ENCODE data around the gene CCM2L.

CCM2L gene

DNA sequence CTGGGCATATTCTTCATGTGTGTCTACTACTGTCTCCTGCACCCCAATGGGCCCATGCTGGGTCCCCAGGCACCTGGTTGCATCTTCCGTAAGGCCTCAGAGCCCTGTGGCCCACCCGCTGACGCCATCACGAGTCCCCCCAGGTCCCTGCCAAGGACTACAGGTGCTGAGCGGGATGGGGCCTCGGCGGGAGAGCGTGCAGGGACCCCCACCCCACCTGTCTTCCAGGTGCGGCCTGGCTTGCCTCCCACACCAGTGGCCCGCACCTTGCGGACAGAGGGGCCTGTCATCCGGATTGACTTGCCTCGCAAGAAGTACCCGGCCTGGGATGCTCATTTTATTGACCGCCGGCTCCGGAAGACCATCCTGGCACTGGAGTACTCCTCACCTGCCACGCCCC is 13.2 kb upstream of the CCM2L start:
- H3K9ac ChIP-seq (ENCODE audit: low read depth, low read length): no peak overlapping the region
- WGBS: 97% methylated on average over 18 of the region's 18 CpGs
- no peaks in the 10 kb centered on the region; the same call in 1 of the 2 replicates for H3K4me1 ChIP-seq (ENCODE audit: insufficient read depth, low read length)
- H3K27me3 ChIP-seq (ENCODE audit: insufficient read depth, low read length): peaks cover 40% of the 10 kb centered on the region
- no peaks in the 10 kb centered on the region for H3K9me3 ChIP-seq (ENCODE audit: insufficient read depth, low read depth, low read length)
- no peak overlapping the region for H3K4me3 ChIP-seq (ENCODE audit: low read length)
- no peaks in the 10 kb centered on the region for H3K36me3 ChIP-seq (ENCODE audit: insufficient read depth, low read length)
- H3K27ac ChIP-seq (ENCODE audit: low read depth, low read length): no peak overlapping the region

DNA sequence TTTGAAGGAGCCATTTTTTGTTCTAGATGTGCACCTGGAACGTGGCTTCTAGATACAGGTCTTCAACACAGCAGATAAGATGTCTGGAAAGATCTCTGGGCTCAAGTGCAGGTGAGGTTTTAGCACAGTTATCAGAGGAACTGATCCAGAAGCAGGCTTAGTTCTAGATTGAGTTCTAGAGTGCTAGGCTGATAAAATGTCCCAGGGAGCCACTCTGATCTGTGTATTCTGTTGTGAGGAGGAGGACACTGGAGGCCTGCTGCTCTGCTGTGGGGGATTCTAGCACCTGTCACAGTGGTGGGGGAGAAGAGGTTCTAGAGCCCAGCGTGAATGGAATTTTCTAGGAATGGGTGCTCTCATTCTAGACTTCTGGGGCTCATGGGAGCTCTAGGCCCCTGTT is 12.0 kb upstream of the CCM2L start:
- Histone ChIP-seq H3K9me3 (ENCODE audit: insufficient read depth, low read depth, low read length) (no peaks in the 10 kb centered on the region), H3K27me3 (ENCODE audit: insufficient read depth, low read length) (peaks cover 27% of the 10 kb centered on the region), H3K27ac (ENCODE audit: low read depth, low read length) (no peak overlapping the region), H3K9ac (ENCODE audit: low read depth, low read length) (no peak overlapping the region), H3K4me1 (ENCODE audit: insufficient read depth, low read length) (no peaks in the 10 kb centered on the region; the same call in 1 of the 2 replicates), H3K4me3 (ENCODE audit: low read length) (no peak overlapping the region), H3K36me3 (ENCODE audit: insufficient read depth, low read length) (no peaks in the 10 kb centered on the region)
- 76% methylated on average over 2 of the region's 2 CpGs for WGBS

DNA sequence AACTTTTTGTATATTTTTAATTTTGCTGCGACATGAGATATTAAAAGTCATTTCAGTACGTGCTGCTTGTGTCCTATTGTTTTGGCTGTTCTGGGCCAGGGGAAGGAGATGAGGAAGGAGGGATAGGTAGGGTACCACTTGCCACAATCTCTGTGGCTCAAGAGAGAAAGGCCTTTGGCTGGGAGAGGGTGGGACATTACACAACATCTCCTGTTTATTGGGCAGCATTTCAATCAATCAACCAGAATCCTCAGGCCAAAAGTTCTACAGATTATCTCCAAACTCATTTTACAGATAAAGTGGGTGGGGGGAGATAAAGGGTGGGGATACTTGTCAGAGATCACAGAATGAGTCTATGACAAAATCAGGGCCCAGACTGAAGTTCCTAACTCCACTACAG is 6.9 kb upstream of the CCM2L start:
- WGBS: 85% methylated on average over 2 of the region's 2 CpGs
- Histone ChIP-seq H3K27ac (ENCODE audit: low read depth, low read length) (no peak overlapping the region), H3K4me3 (ENCODE audit: low read length) (no peak overlapping the region)

DNA sequence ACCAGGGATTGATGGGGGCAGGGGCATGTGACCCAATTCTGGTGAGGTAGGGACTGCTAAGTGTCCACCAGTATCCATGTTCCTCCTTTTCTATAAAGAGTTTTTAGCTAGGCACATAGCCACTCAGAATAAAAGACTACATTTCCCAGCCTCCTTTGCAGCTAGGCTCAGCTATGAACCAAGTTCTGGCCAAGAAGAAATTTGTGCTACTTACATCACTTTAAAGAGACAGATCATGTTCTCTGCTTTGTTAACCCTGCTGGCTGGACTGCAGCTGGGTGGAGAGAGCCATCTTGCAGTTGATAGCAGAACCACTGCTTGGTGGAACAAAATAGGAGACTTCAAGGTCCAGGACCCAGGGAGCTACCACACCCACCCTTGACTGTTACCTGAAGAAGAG is 5.3 kb upstream of the CCM2L start:
- H3K4me1 ChIP-seq (ENCODE audit: insufficient read depth, low read length): peaks cover 18% of the 10 kb centered on the region
- H3K4me3 ChIP-seq (ENCODE audit: low read length): no peak overlapping the region
- H3K27me3 ChIP-seq (ENCODE audit: insufficient read depth, low read length): no peaks in the 10 kb centered on the region
- no peaks in the 10 kb centered on the region for H3K9me3 ChIP-seq (ENCODE audit: insufficient read depth, low read depth, low read length)
- no peak overlapping the region for H3K27ac ChIP-seq (ENCODE audit: low read depth, low read length)
- no peaks in the 10 kb centered on the region for H3K36me3 ChIP-seq (ENCODE audit: insufficient read depth, low read length)
- H3K9ac ChIP-seq (ENCODE audit: low read depth, low read length): no peak overlapping the region

More for the DNA sequence above, 6.9 kb upstream of the CCM2L start:
- no peak overlapping the region for H3K9ac ChIP-seq (ENCODE audit: low read depth, low read length)
- H3K4me1 ChIP-seq (ENCODE audit: insufficient read depth, low read length): peaks cover 18% of the 10 kb centered on the region
- no peaks in the 10 kb centered on the region for H3K27me3 ChIP-seq (ENCODE audit: insufficient read depth, low read length)
- no peaks in the 10 kb centered on the region for H3K36me3 ChIP-seq (ENCODE audit: insufficient read depth, low read length)
- H3K9me3 ChIP-seq (ENCODE audit: insufficient read depth, low read depth, low read length): no peaks in the 10 kb centered on the region

DNA sequence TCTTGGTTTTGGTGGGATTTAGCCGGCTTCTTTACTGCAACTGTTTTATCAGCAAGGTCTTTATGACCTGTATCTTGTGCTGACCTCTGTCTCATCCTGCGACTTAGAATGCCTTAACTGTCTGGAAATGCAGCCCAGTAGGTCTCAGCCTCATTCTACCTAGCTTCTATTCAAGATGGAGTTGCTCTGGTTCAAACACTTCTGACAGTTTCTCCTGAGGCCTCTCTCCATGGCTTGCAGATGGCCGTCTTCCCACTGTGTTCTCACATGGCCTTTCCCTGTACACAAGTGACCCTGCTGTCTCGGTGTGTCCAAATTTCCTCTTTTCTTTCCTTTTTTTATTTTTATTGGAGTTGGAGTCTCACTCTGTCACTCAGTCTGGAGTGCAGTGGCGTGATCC is 4.2 kb upstream of the CCM2L start:
- Histone ChIP-seq H3K9me3 (ENCODE audit: insufficient read depth, low read depth, low read length) (no peaks in the 10 kb centered on the region), H3K4me1 (ENCODE audit: insufficient read depth, low read length) (peaks cover 24% of the 10 kb centered on the region), H3K36me3 (ENCODE audit: insufficient read depth, low read length) (no peaks in the 10 kb centered on the region), H3K27ac (ENCODE audit: low read depth, low read length) (no peak overlapping the region), H3K27me3 (ENCODE audit: insufficient read depth, low read length) (no peaks in the 10 kb centered on the region), H3K4me3 (ENCODE audit: low read length) (no peak overlapping the region), H3K9ac (ENCODE audit: low read depth, low read length) (no peak overlapping the region)
- 93% methylated on average over 5 of the region's 5 CpGs for WGBS

DNA sequence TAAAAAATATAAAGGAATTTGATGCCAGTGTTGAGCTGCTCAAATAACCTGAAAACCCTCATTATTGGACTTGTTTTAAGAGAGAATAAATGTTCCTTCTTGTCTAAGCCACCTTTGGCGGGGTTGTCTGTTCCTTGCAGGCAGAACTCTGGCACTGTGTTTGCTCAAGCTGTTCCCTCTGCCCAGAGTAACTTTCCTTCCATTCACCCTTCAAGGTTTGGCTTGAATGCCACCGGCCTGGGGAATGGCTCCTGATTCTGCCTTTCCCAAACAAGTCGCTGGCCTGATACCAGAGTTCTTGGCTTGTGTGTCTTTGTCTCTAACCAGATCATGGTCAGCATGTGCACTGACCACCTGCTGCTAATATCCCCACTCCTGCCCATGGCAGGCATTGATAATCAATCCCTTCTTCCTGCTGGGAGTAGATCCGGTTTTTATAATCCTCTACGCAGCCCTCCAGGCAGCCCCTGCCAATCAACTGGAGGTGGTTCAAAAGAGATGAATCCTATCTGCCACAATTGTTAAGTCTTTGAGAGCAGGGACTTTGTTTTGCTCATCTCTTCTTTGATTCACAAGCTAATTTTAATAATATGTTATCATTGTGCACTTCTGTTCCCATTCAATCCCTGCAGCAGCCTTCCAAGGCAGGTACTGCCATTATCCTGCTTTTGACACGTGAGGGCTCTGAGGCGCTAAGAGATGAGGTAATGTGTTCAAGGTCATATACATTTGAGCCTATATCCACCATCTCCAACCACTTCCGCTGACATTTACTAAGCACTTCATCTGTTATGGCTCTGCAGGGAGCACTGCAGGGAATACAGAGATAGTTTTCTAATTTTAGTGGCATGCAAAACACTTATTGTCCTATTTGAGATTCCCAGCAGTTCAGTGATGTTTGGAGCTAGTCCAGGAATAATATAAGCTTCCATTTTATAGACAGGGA is 3.1 kb upstream of the CCM2L start:
- Histone ChIP-seq H3K36me3 (ENCODE audit: insufficient read depth, low read length) (no peaks in the 10 kb centered on the region), H3K4me3 (ENCODE audit: low read length) (no peak overlapping the region), H3K27me3 (ENCODE audit: insufficient read depth, low read length) (no peaks in the 10 kb centered on the region), H3K27ac (ENCODE audit: low read depth, low read length) (peak overlapping the region; percentile 9; the same call in 1 of the 2 replicates), H3K9me3 (ENCODE audit: insufficient read depth, low read depth, low read length) (no peaks in the 10 kb centered on the region), H3K4me1 (ENCODE audit: insufficient read depth, low read length) (peaks cover 24% of the 10 kb centered on the region), H3K9ac (ENCODE audit: low read depth, low read length) (no peak overlapping the region)
- WGBS: 66% methylated on average over 8 of the region's 8 CpGs

DNA sequence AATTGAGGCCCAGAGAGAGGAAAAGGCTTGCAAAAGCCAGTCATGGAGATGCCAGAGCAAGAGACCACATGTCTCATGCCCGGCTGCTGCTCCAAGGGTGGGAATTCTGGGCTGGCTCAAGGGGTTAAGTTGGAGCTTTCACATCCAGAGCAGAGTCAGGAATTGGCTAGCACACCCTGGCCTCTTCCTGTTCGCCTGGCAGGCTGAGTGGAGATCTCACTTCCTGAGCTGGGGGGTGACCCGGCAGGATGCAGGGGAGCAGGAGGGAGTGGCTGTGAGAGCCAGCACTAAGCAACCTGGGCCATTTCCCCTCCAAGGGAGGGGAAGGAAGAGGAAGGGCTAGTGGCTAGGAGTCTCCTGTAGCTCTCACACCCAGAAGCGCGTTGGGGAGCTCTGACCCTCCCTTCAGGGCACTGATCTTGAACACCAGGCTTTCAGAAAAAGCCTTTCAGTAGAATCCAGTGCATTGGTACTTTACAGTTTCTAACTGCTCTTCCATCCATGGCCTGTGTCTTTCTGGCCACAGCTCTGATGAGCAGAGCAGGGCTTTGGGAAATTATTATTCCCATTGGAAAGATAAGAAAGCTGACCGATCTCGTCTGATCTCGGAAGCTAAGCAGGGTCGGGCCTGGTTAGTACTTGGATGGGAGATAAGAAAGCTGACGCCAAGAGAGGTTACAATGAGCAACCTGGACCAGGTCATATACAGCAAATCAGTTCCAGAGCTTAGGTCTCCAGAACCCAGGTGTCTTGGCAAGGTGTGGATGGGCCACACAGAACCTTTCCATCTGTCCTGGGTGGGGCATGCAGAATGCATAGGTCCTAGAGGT is 2.2 kb upstream of the CCM2L start:
- H3K36me3 ChIP-seq (ENCODE audit: insufficient read depth, low read length): no peaks in the 10 kb centered on the region
- no peak overlapping the region for H3K9ac ChIP-seq (ENCODE audit: low read depth, low read length)
- no peak overlapping the region; the same call in 1 of the 2 replicates for H3K27ac ChIP-seq (ENCODE audit: low read depth, low read length)
- no peak overlapping the region for H3K4me3 ChIP-seq (ENCODE audit: low read length)
- no peaks in the 10 kb centered on the region for H3K27me3 ChIP-seq (ENCODE audit: insufficient read depth, low read length)
- H3K4me1 ChIP-seq (ENCODE audit: insufficient read depth, low read length): peaks cover 24% of the 10 kb centered on the region
- 59% methylated on average over 10 of the region's 10 CpGs for WGBS
- H3K9me3 ChIP-seq (ENCODE audit: insufficient read depth, low read depth, low read length): no peaks in the 10 kb centered on the region

DNA sequence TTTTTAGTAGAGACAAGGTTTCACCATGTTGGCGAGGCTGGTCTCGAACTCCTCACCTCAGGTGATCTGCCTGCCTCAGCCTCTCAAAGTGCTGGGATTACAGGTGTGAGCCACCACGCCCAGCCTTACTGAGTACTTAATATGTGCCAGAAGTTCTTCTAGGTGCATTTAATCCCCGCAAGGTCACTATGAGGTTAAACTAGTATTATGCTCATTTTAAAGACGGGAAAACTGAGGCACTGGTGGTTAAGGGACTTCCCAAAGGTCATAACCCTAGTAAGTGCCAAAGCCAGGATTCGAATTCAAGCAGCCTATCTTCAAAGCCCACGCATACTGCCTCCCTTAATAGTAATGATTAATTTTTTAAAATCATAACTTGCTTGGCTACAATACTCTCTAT is 674 bp upstream of the CCM2L start:
- WGBS: 97% methylated on average over 6 of the region's 7 CpGs
- H3K4me3 ChIP-seq (ENCODE audit: low read length): no peak overlapping the region
- H3K27me3 ChIP-seq (ENCODE audit: insufficient read depth, low read length): no peaks in the 10 kb centered on the region
- H3K4me1 ChIP-seq (ENCODE audit: insufficient read depth, low read length): peaks cover 24% of the 10 kb centered on the region
- no peak overlapping the region for H3K9ac ChIP-seq (ENCODE audit: low read depth, low read length)
- H3K36me3 ChIP-seq (ENCODE audit: insufficient read depth, low read length): no peaks in the 10 kb centered on the region
- no peak overlapping the region for H3K27ac ChIP-seq (ENCODE audit: low read depth, low read length)
- H3K9me3 ChIP-seq (ENCODE audit: insufficient read depth, low read depth, low read length): no peaks in the 10 kb centered on the region

DNA sequence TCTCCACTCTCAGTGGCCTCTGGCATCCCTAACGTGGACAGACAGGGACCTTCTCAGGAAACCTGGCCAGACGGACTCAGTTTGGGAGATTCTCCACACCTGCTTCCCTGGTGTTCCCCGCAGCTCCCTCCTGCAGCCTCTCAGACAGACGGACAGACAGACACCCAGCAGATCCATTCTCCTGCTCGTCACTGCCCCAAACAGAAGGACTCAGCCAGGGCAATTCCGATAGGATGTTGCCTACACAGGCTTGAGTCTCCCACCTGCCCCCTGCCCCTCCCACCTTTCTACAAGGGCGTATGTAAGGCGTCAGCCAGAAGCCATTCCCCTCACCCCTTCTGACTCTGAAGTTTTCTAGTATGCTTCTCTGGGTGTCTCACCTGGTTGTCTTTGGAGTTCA is 428 bp downstream of the CCM2L start:
- Histone ChIP-seq H3K9me3 (ENCODE audit: insufficient read depth, low read depth, low read length) (no peaks in the 10 kb centered on the region), H3K4me3 (ENCODE audit: low read length) (no peak overlapping the region), H3K36me3 (ENCODE audit: insufficient read depth, low read length) (no peaks in the 10 kb centered on the region), H3K27ac (ENCODE audit: low read depth, low read length) (no peak overlapping the region), H3K9ac (ENCODE audit: low read depth, low read length) (no peak overlapping the region), H3K27me3 (ENCODE audit: insufficient read depth, low read length) (no peaks in the 10 kb centered on the region), H3K4me1 (ENCODE audit: insufficient read depth, low read length) (peaks cover 24% of the 10 kb centered on the region)
- WGBS: 35% methylated on average over 8 of the region's 8 CpGs

DNA sequence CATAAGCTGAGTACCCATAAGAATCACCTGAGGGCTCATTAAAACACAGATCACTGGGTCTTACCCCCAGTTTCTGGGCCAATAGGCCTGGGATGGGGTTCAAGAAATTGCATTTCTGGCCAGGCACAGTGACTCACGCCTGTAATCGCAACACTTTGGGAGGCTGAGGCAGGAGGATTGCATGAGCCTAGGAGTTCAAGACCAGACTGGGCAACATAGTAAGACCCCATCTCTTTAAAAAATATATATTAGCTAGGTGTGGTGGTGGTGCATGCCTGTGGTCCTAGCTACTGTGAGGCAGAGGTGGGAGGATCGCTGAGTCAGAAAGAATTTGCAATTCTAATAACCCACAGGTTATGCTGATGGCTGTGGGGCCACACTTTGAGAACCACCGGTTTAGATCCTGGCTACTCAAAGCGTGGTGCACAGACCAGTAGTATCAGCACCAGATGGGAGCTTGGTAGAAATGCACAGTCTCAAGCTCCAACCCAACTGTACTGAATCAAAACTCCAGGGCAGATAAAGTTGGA is 2.0 kb downstream of the CCM2L start:
- 66% methylated on average over 5 of the region's 5 CpGs for WGBS
- peaks cover 4% of the 10 kb centered on the region for H3K27me3 ChIP-seq (ENCODE audit: insufficient read depth, low read length)

DNA sequence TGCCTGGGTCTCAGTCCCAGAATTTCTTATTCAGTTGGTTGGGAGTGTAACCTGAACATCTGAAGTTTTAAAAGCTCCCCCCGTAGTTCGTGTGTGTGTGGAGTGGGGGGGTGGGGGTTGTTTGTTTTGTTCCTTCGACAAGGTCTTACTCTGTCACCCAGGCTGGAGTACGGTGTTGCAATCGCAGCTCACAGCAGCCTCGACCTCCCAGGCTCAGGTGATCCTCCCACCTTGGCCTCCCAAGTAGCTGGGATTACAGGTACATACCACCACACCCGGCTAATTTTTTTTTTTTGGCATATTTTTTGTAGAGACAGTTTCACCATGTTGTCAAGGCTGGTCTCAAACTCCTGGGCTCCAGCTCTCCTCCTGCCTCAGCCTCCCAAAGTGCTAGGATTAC is 3.1 kb downstream of the CCM2L start:
- Histone ChIP-seq H3K9me3 (ENCODE audit: insufficient read depth, low read depth, low read length) (no peaks in the 10 kb centered on the region), H3K27me3 (ENCODE audit: insufficient read depth, low read length) (peaks cover 11% of the 10 kb centered on the region), H3K27ac (ENCODE audit: low read depth, low read length) (no peak overlapping the region), H3K4me3 (ENCODE audit: low read length) (no peak overlapping the region), H3K36me3 (ENCODE audit: insufficient read depth, low read length) (no peaks in the 10 kb centered on the region), H3K9ac (ENCODE audit: low read depth, low read length) (no peak overlapping the region), H3K4me1 (ENCODE audit: insufficient read depth, low read length) (peaks cover 5% of the 10 kb centered on the region)
- WGBS: 87% methylated on average over 7 of the region's 7 CpGs

More for the DNA sequence above, 2.0 kb downstream of the CCM2L start:
- no peaks in the 10 kb centered on the region for H3K9me3 ChIP-seq (ENCODE audit: insufficient read depth, low read depth, low read length)
- H3K27ac ChIP-seq (ENCODE audit: low read depth, low read length): no peak overlapping the region
- no peak overlapping the region for H3K9ac ChIP-seq (ENCODE audit: low read depth, low read length)
- no peaks in the 10 kb centered on the region for H3K36me3 ChIP-seq (ENCODE audit: insufficient read depth, low read length)
- peaks cover 16% of the 10 kb centered on the region for H3K4me1 ChIP-seq (ENCODE audit: insufficient read depth, low read length)
- H3K4me3 ChIP-seq (ENCODE audit: low read length): no peak overlapping the region
